Glutamatergic neuron (in vitro differentiated cells): Measurements from ENCODE around the gene STAC. TPM values are rescaled to one million over a fixed set of nuclear protein-coding genes. Genes with fewer than 3 reads are reported as not detected.
"Not testable (repeated sequence)": the region's sequence is repeated elsewhere in the genome, so short reads cannot be mapped to it uniquely, and the experiment has no call there.

Source experiments
- DNase-seq: peaks from one replicate; pipeline ENCODE4 v3.0.0; 2022
- H3K27ac Mint-ChIP-seq: one replicate; pipeline ENCODE4 v1.8.0; 2020; ENCODE audit warnings: mild to moderate bottlenecking, mixed read lengths, inconsistent platforms; ENCODE audit not compliant: unreplicated experiment
- H3K27me3 Mint-ChIP-seq: one replicate; pipeline ENCODE4 v1.8.0; 2020; ENCODE audit warnings: mild to moderate bottlenecking, moderate library complexity, mixed read lengths, inconsistent platforms; ENCODE audit not compliant: unreplicated experiment
- H3K36me3 Mint-ChIP-seq: one replicate; pipeline ENCODE4 v1.8.0; 2020; ENCODE audit warnings: mild to moderate bottlenecking, mixed read lengths, inconsistent platforms; ENCODE audit not compliant: unreplicated experiment
- H3K4me1 Mint-ChIP-seq: one replicate; pipeline ENCODE4 v1.8.0; 2020; ENCODE audit warnings: mild to moderate bottlenecking, low read depth, mixed read lengths, inconsistent platforms; ENCODE audit not compliant: unreplicated experiment
- H3K4me3 Mint-ChIP-seq: one replicate; pipeline ENCODE4 v1.8.0; 2020; ENCODE audit warnings: mild to moderate bottlenecking, mixed read lengths, inconsistent platforms; ENCODE audit not compliant: unreplicated experiment
- H3K9me3 Mint-ChIP-seq: one replicate; pipeline ENCODE4 v1.8.0; 2020; ENCODE audit warnings: mild to moderate bottlenecking, moderate library complexity, mixed read lengths, inconsistent platforms; ENCODE audit not compliant: unreplicated experiment
- total RNA-seq: library from RNA; stranded (reverse); fragmentation: NEBNext Ultra II Directional; extraction: Animal tissue kit (Norgen Biotek cat#: 25700); gene quantifications from one replicate; pipeline ENCODE4 v1.2.1, GENCODE V29; 2021; ENCODE audit not compliant: unreplicated experiment
- TF ChIP-seq, protein P1 (sequence below): fragments of 200-600 bp; sonication (generic); IDR thresholded peaks from one replicate; pipeline ENCODE4 v1.5.0; 2021; ENCODE audit not compliant: partially characterized antibody, unreplicated experiment

Gene STAC
- total RNA-seq, 1 donor from 2014 or later, result 1.2 TPM

DNA sequence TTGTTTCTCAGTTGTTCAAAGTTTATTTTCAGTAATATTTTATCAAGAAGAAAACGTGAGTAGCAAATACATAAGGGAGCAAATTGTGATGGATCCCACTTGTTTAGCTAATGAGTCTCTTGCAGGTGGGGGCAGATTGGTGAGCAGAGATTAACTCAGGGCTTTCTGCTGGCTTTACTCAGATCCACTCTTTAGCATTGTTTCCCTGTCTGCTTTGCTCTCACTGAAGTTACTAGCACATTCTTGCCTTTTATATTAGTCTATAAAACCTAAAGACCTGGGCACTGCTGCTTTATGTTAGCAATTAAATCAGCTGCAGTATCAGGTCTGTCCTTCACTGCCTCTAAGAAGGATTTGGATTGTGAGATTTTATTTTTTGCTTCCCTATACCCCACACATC is 71.5 kb downstream of the STAC start:
- no peaks in the 10 kb centered on the region for H3K4me1 Mint-ChIP-seq
- no peaks in the 10 kb centered on the region for H3K36me3 Mint-ChIP-seq
- H3K27ac Mint-ChIP-seq, result no peak overlapping the region
- TF ChIP-seq, protein P1, sequence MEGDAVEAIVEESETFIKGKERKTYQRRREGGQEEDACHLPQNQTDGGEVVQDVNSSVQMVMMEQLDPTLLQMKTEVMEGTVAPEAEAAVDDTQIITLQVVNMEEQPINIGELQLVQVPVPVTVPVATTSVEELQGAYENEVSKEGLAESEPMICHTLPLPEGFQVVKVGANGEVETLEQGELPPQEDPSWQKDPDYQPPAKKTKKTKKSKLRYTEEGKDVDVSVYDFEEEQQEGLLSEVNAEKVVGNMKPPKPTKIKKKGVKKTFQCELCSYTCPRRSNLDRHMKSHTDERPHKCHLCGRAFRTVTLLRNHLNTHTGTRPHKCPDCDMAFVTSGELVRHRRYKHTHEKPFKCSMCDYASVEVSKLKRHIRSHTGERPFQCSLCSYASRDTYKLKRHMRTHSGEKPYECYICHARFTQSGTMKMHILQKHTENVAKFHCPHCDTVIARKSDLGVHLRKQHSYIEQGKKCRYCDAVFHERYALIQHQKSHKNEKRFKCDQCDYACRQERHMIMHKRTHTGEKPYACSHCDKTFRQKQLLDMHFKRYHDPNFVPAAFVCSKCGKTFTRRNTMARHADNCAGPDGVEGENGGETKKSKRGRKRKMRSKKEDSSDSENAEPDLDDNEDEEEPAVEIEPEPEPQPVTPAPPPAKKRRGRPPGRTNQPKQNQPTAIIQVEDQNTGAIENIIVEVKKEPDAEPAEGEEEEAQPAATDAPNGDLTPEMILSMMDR, result no peak
- H3K27me3 Mint-ChIP-seq, result no peaks in the 10 kb centered on the region
- no peak overlapping the region for H3K4me3 Mint-ChIP-seq
- DNase-seq, result no peak
- no peaks in the 10 kb centered on the region for H3K9me3 Mint-ChIP-seq

DNA sequence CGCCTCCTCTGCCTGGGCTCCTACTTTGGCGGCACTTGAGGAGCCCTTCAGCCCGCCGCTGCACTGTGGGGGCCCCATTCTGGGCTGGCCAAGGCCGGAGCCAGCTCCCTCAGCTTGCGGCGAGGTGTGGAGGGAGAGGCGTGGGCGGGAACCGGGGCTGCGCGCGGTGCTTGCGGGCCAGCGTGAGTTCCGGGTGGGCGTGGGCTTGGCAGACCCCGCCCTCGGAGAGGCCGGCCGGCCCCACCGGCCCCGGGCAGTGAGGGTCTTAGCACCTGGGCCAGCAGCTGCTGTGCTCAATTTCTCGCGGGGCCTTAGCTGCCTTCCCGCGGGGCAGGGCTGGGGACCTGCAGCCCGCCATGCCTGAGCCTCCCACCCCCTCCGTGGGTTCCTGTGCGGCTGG is 72.9 kb downstream of the STAC start:
- H3K4me3 Mint-ChIP-seq, H3K36me3 Mint-ChIP-seq, H3K9me3 Mint-ChIP-seq, H3K4me1 Mint-ChIP-seq, DNase-seq, H3K27me3 Mint-ChIP-seq, H3K27ac Mint-ChIP-seq: not testable (repeated sequence)

DNA sequence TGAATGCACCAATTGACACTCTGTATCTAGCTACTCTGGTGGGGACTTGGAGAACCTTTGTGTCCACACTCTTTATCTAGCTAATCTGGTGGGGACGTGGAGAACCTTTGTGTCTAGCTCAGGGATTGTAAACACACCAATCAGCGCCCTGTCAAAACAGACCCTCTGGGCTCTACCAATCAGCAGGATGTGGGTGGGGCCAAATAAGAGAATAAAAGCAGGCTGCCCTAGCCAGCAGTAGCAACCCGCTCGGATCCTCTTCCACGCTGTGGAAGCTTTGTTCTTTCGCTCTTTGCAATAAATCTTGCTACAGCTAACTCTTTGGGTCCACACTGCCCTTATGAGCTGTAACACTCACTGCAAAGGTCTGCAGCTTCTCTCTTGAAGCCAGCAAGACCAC is 73.6 kb downstream of the STAC start:
- DNase-seq, H3K4me1 Mint-ChIP-seq, H3K27ac Mint-ChIP-seq, H3K27me3 Mint-ChIP-seq, H3K4me3 Mint-ChIP-seq, H3K9me3 Mint-ChIP-seq, H3K36me3 Mint-ChIP-seq: not testable (repeated sequence)

DNA sequence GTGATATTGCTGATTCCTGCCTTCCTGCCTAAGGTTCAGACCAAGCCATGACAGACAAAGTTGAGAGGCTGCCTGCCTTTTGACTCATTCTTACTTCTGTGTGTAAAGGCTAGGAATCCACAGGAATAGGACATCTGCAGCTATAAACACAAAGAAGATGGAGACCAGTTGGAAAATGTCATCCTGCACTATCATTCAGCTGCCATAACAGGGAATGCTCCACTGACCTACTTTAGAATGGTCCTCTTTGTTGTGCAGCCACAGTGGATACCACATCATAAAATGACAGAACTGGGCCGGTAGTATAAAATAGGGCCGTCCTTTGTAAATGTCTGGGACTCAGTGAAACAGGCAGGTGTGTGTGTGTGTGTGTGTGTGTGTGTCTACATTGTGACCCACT is 75.1 kb downstream of the STAC start:
- Mint-ChIP-seq H3K27ac (no peak overlapping the region), H3K9me3 (no peaks in the 10 kb centered on the region), H3K4me3 (no peak overlapping the region), H3K27me3 (no peaks in the 10 kb centered on the region), H3K36me3 (no peaks in the 10 kb centered on the region), H3K4me1 (no peaks in the 10 kb centered on the region)
- TF ChIP-seq, protein P1, result no peak
- DNase-seq, result no peak

DNA sequence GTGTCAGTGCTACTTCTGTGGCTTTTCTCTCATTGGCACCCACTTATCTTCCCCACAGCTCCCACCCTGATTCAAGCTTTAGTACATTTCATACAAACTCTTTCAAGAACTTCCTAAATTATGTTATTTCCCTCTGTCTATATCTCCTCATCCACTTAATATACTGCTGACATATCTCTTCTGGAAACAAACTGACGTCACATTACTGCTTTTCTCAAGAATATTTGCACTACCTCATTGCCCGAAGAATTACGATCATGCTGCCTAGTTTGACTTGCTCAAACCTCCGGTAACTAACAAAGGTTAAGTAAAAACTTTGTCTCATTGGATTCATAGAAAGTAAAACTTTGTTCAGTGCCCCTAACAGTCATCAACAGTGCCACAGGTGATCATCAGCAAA is 76.5 kb downstream of the STAC start:
- Mint-ChIP-seq H3K27ac (no peak overlapping the region), H3K4me3 (no peak overlapping the region), H3K36me3 (no peaks in the 10 kb centered on the region), H3K4me1 (no peaks in the 10 kb centered on the region), H3K9me3 (no peaks in the 10 kb centered on the region), H3K27me3 (no peaks in the 10 kb centered on the region)
- no peak for DNase-seq
- TF ChIP-seq, protein P1, result no peak

DNA sequence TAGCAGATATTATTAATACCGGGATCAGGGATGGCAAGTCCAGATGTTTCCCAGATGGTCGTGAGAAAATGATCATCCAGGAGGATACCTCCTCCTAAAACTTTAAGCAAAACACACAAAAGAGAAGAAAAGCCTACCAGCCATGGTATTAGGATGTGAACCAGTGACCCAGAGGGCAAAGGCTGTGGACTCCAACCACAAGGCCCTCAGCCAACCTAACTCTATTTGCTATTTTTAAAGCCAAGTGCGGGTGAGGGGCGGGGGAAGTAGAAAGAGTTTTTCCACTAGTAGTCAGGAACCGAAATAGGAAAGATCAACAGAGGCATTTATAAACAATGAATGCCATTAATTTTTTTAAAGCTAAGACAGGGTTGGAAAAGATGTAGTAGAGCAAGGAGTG is 77.4 kb downstream of the STAC start:
- Mint-ChIP-seq H3K4me1 (no peaks in the 10 kb centered on the region), H3K9me3 (no peaks in the 10 kb centered on the region), H3K36me3 (no peaks in the 10 kb centered on the region), H3K4me3 (no peak overlapping the region), H3K27me3 (no peaks in the 10 kb centered on the region), H3K27ac (no peak overlapping the region)
- TF ChIP-seq, protein P1, result no peak
- DNase-seq, result no peak
